GM18520 (cell line): ENCODE results near the gene TIMP4.

Source experiments
- ATAC-seq: cut with Tn5 transposase; IDR thresholded peaks from one replicate; pipeline ENCODE4 v1.9.1; 2021; ENCODE audit not compliant: unreplicated experiment

TIMP4 gene

GRCh38 chr3:12107071-12107713 is 51.5 kb downstream of the TIMP4 start:
- no peak for ATAC-seq
